SH-SY5Y (cell line): ENCODE measurements around the gene CSAG2.
"Not testable (repeated sequence)": the region's sequence is repeated elsewhere in the genome, so short reads cannot be mapped to it uniquely, and the experiment has no call there.

Experiments used
- GATA2 ChIP-seq: IDR thresholded peaks from 2 replicates; pipeline ENCODE4 v1.6.1; 2011; ENCODE audit warnings: mild to moderate bottlenecking, low read depth, low read length
- GATA3 ChIP-seq: IDR thresholded peaks from 2 replicates; pipeline ENCODE4 v1.6.1; 2011; ENCODE audit warnings: low read depth, mild to moderate bottlenecking, low read length, moderate library complexity

CSAG2 gene

GRCh38 chrX:152709173-152709572 is at the start of gene CSAG2:
TSS of gene CSAG2 (minus strand) at chrX:152709273. CDS start at chrX:152709112, 161 bp downstream.
- not testable (repeated sequence) for TF ChIP-seq GATA2, GATA3

GRCh38 chrX:152753686-152754650 is 44.9 kb upstream of the CSAG2 start, which contains the start of gene MAGEA2:
TSS of gene MAGEA2 (minus strand) at chrX:152753842. CDS start at chrX:152751363, 2,479 bp downstream.
- TF ChIP-seq GATA3, GATA2: not testable (repeated sequence)

- TF ChIP-seq GATA3: no peak
These were observed 29.5 kb upstream of the CSAG2 start for GRCh38 chrX:152738560-152738959.

GRCh38 chrX:152735860-152736511 is 26.9 kb upstream of the CSAG2 start:
- TF ChIP-seq GATA2 (no peak), GATA3 (no peak)

- TF ChIP-seq GATA3: no peak
- TF ChIP-seq GATA2: no peak
These were observed 26.0 kb upstream of the CSAG2 start for GRCh38 chrX:152735101-152735500.

GRCh38 chrX:152733261-152733975 is 24.3 kb upstream of the CSAG2 start, which contains the start of the genes CSAG1 and MAGEA12:
TSS of gene CSAG1 (minus strand) at chrX:152733721. CDS start at chrX:152732460, 1,261 bp downstream.
TSS of gene MAGEA12 (plus strand) at chrX:152733757. CDS start at chrX:152736162, 2,405 bp downstream.
- TF ChIP-seq GATA2 (no peak), GATA3 (no peak)

- TF ChIP-seq GATA2 (no peak), GATA3 (no peak)
These were observed 16.3 kb upstream of the CSAG2 start for GRCh38 chrX:152725409-152725808.

- not testable (repeated sequence) for TF ChIP-seq GATA2, GATA3
These were observed 5.0 kb upstream of the CSAG2 start, which contains the start of gene MAGEA2B for GRCh38 chrX:152713815-152714787. TSS of gene MAGEA2B (plus strand) at chrX:152714628. CDS start at chrX:152717107, 2,479 bp downstream.

GRCh38 chrX:152697952-152698931 is 10.8 kb downstream of the CSAG2 start, which contains the start of gene MAGEA3:
TSS of gene MAGEA3 (plus strand) at chrX:152698794. CDS start at chrX:152700833, 2,039 bp downstream.
- TF ChIP-seq GATA2, GATA3: not testable (repeated sequence)

GRCh38 chrX:152674135-152674534 is 34.9 kb downstream of the CSAG2 start:
- TF ChIP-seq GATA2 (no peak), GATA3 (no peak)

GRCh38 chrX:152663086-152663485 is 46.0 kb downstream of the CSAG2 start:
- TF ChIP-seq GATA2 (no peak), GATA3 (no peak)

GRCh38 chrX:152658302-152658701 is 50.8 kb downstream of the CSAG2 start:
- TF ChIP-seq GATA3: no peak
- no peak for TF ChIP-seq GATA2
